ENCODE results near the gene CRB1. TPM values are rescaled to one million over a fixed set of nuclear protein-coding genes. Genes with fewer than 3 reads are reported as not detected.

The CRB1 gene
- polyA plus RNA-seq, 3 donors: not detected

- no peaks in the 10 kb centered on the region for H3K27me3 ChIP-seq (ENCODE audit: control insufficient read depth in 2 of 2, insufficient read depth in 2 of 2, low read length in 2 of 2)
- WGBS (ENCODE audit: insufficient coverage): 87% methylated on average over 4 of the region's 6 CpGs
- no peaks in the 10 kb centered on the region for H3K36me3 Mint-ChIP-seq
- H4K20me1 ChIP-seq (ENCODE audit: insufficient read depth, low read length): no peaks in the 10 kb centered on the region
- H3K27me3 Mint-ChIP-seq (ENCODE audit: low read depth in 3 of 3): peaks cover 0 to 2% (median 0%) of the 10 kb centered on the region in 3 donors
- no peaks in the 10 kb centered on the region for H3K9me3 ChIP-seq (replicated peaks in 1 of 2; ENCODE audit: control insufficient read depth in 1 of 2, insufficient read depth in 1 of 2, low read length in 2 of 2)
- no peaks in the 10 kb centered on the region for H3K36me3 ChIP-seq (replicated peaks in 1 of 2; ENCODE audit: control insufficient read depth in 1 of 2, insufficient read depth in 2 of 2, low read length in 2 of 2)
- DNase-seq: no peak
- no peak overlapping the region for H3K27ac Mint-ChIP-seq
- no peaks in the 10 kb centered on the region for H3K4me1 Mint-ChIP-seq
- H3K4me1 ChIP-seq (ENCODE audit: control insufficient read depth in 1 of 2, insufficient read depth in 2 of 2, low read length in 2 of 2): no peaks in the 10 kb centered on the region
- H2AFZ ChIP-seq (ENCODE audit: insufficient read depth, low read depth, low read length, poor library complexity, severe bottlenecking): no peak overlapping the region
- H3K4me3 ChIP-seq (replicated peaks in 1 of 3; ENCODE audit: low read depth in 2 of 3, low read length in 3 of 3): no peak overlapping the region
- no peak overlapping the region for H3K4me2 ChIP-seq (replicated peaks; ENCODE audit: extremely low read depth, low read length, poor library complexity, severe bottlenecking)
- no peaks in the 10 kb centered on the region for H3K79me2 ChIP-seq (ENCODE audit: insufficient read depth, low read length)
- no peak overlapping the region for H3K4me3 Mint-ChIP-seq
- no peak overlapping the region for H3K27ac ChIP-seq (ENCODE audit: low read depth in 1 of 2, low read length in 2 of 2)
- H3K9me3 Mint-ChIP-seq: peaks cover 0 to 8% (median 2%) of the 10 kb centered on the region in 7 donors
- intact Hi-C loops (cut with micrococcal nuclease): no loop called here
- TF ChIP-seq CTCF (IDR thresholded peaks at IDR 0.05): no peak
- H3K9ac ChIP-seq (ENCODE audit: insufficient read depth, low read length, poor library complexity, severe bottlenecking): no peak overlapping the region
These were observed 1.0 kb downstream of the CRB1 start for GRCh38 chr1:197269053-197269452.

GRCh38 chr1:197272791-197273190 lies 4.7 kb downstream of the CRB1 start:
- H3K27ac Mint-ChIP-seq: no peak overlapping the region
- no peaks in the 10 kb centered on the region for H3K4me1 Mint-ChIP-seq
- DNase-seq: no peak
- Histone ChIP-seq H3K4me1 (ENCODE audit: control insufficient read depth in 1 of 2, insufficient read depth in 2 of 2, low read length in 2 of 2) (no peaks in the 10 kb centered on the region), H3K27ac (ENCODE audit: low read depth in 1 of 2, low read length in 2 of 2) (no peak overlapping the region), H3K27me3 (ENCODE audit: control insufficient read depth in 2 of 2, insufficient read depth in 2 of 2, low read length in 2 of 2) (no peaks in the 10 kb centered on the region), H3K9ac (ENCODE audit: insufficient read depth, low read length, poor library complexity, severe bottlenecking) (no peak overlapping the region), H3K36me3 (replicated peaks in 1 of 2; ENCODE audit: control insufficient read depth in 1 of 2, insufficient read depth in 2 of 2, low read length in 2 of 2) (no peaks in the 10 kb centered on the region), H3K4me2 (replicated peaks; ENCODE audit: extremely low read depth, low read length, poor library complexity, severe bottlenecking) (no peak overlapping the region), H2AFZ (ENCODE audit: insufficient read depth, low read depth, low read length, poor library complexity, severe bottlenecking) (no peak overlapping the region), H3K4me3 (replicated peaks in 1 of 3; ENCODE audit: low read depth in 2 of 3, low read length in 3 of 3) (no peak overlapping the region), H4K20me1 (ENCODE audit: insufficient read depth, low read length) (no peaks in the 10 kb centered on the region), H3K79me2 (ENCODE audit: insufficient read depth, low read length) (no peaks in the 10 kb centered on the region), H3K9me3 (replicated peaks in 1 of 2; ENCODE audit: control insufficient read depth in 1 of 2, insufficient read depth in 1 of 2, low read length in 2 of 2) (no peaks in the 10 kb centered on the region)
- no peaks in the 10 kb centered on the region for H3K36me3 Mint-ChIP-seq
- no peak for TF ChIP-seq CTCF (IDR thresholded peaks at IDR 0.05)
- peaks cover 0 to 2% (median 2%) of the 10 kb centered on the region in 3 donors for H3K27me3 Mint-ChIP-seq (ENCODE audit: low read depth in 3 of 3)
- H3K9me3 Mint-ChIP-seq: no peaks in the 10 kb centered on the region
- no peak overlapping the region for H3K4me3 Mint-ChIP-seq
- intact Hi-C loops (cut with micrococcal nuclease): no loop called here

Measured in CD14-positive monocyte (primary cell).